ENCODE measurements around the gene ATG7.

DNA sequence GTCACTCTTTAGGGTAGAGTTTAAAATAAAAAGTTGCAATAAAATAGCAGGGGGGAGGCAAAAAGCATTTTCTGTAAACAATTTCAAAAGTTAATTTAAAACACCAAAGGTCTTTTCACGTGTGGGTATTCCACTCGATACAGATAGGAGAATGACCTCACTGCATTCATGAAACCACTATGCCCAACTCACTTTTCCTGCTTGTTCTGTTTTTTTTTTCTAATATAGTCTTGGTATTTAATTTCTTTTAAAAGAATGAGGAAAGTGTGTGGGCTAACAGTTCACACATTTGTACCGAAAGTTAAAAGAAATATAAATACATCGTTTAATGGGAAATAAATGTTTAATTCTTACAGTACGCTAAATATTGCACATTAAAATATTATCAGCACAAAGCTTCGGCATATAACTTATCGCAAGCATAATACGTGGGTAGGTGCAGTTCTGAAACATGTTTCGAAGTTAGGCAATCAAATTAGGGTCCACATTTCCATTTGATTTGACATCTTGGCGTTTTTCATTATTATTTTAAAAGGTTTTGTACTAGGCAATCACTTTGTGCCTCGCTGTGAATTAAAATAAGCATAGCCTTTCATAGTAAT is 330.1 kb downstream of the ATG7 start:
- TF ChIP-seq YY1 (IDR thresholded peaks at IDR 0.05; ENCODE audit: insufficient read depth, insufficient read length): no peak
- no peak for TF ChIP-seq ZNF274 (IDR thresholded peaks at IDR 0.05; ENCODE audit: low read depth, low read length)
- TF ChIP-seq SUZ12 (IDR thresholded peaks at IDR 0.05; ENCODE audit: extremely low read depth, insufficient read depth, insufficient read length): no peak
